ENCODE data around the gene PHAX. TPM values are rescaled to one million over a fixed set of nuclear protein-coding genes. Genes with fewer than 3 reads are reported as not detected.
"Not testable (repeated sequence)": the region's sequence is repeated elsewhere in the genome, so short reads cannot be mapped to it uniquely, and the experiment has no call there.

Gene PHAX
- polyA plus RNA-seq, 1 experiment, result 61.0 TPM

- POLR2A ChIA-PET, result no interaction called here
Observed at GRCh38 chr5:126640866-126641265, 40.1 kb downstream of the PHAX start.

GRCh38 chr5:126641387-126641786 lies 40.6 kb downstream of the PHAX start:
- H3K27me3 ChIP-seq (ENCODE audit: control insufficient read depth, insufficient read depth, low read length), result no peaks in the 10 kb centered on the region
- H3K9me3 ChIP-seq (ENCODE audit: control insufficient read depth, insufficient read depth, low read length), result peaks cover 5% of the 10 kb centered on the region
- CTCF ChIA-PET, result no interaction called here
- POLR2A ChIA-PET, result interaction anchor here (0.7 kb wide), 1 partner anchor 190 kb away, joined by 3 read pairs; no protein-coding TSS in a partner anchor
- H3K27ac ChIP-seq (ENCODE audit: low read depth, low read length), result no peak overlapping the region
- DNase-seq (ENCODE audit: low read depth, low spot score), result no peak
- H3K4me3 ChIP-seq (ENCODE audit: low read depth, low read length), result no peak overlapping the region
- no peak for TF ChIP-seq CTCF (IDR thresholded peaks at IDR 0.05; ENCODE audit: low read depth, low read length)

More at GRCh38 chr5:126640866-126641265, 40.1 kb downstream of the PHAX start:
- CTCF ChIA-PET, result no interaction called here
- H3K9me3 ChIP-seq (ENCODE audit: control insufficient read depth, insufficient read depth, low read length), result peaks cover 5% of the 10 kb centered on the region
- H3K4me3 ChIP-seq (ENCODE audit: low read depth, low read length), result no peak overlapping the region
- no peak overlapping the region for H3K27ac ChIP-seq (ENCODE audit: low read depth, low read length)
- H3K27me3 ChIP-seq (ENCODE audit: control insufficient read depth, insufficient read depth, low read length), result no peaks in the 10 kb centered on the region
- DNase-seq (ENCODE audit: low read depth, low spot score), result no peak
- TF ChIP-seq CTCF (IDR thresholded peaks at IDR 0.05; ENCODE audit: low read depth, low read length), result no peak

GRCh38 chr5:126645132-126645531 lies 44.4 kb downstream of the PHAX start:
- ChIA-PET POLR2A (no interaction called here), CTCF (no interaction called here)
- DNase-seq (ENCODE audit: low read depth, low spot score), result no peak

GRCh38 chr5:126647071-126647470 lies 46.3 kb downstream of the PHAX start:
- no peak for TF ChIP-seq CTCF (IDR thresholded peaks at IDR 0.05; ENCODE audit: low read depth, low read length)
- ChIA-PET POLR2A (no interaction called here), CTCF (interaction anchor here (0.8 to 1.2 kb wide), 3 partner anchors 11 to 155 kb away, joined by 3 to 5 read pairs (median 4); partner anchors contain the start of gene PHAX)
- no peak overlapping the region for H3K27ac ChIP-seq (ENCODE audit: low read depth, low read length)
- H3K27me3 ChIP-seq (ENCODE audit: control insufficient read depth, insufficient read depth, low read length), result no peaks in the 10 kb centered on the region
- H3K9me3 ChIP-seq (ENCODE audit: control insufficient read depth, insufficient read depth, low read length), result peaks cover 5% of the 10 kb centered on the region
- no peak for DNase-seq (ENCODE audit: low read depth, low spot score)
- no peak overlapping the region for H3K4me3 ChIP-seq (ENCODE audit: low read depth, low read length)

More at GRCh38 chr5:126645132-126645531, 44.4 kb downstream of the PHAX start:
- Histone ChIP-seq H3K27me3 (ENCODE audit: control insufficient read depth, insufficient read depth, low read length) (no peaks in the 10 kb centered on the region), H3K27ac (ENCODE audit: low read depth, low read length) (no peak overlapping the region), H3K9me3 (ENCODE audit: control insufficient read depth, insufficient read depth, low read length) (peaks cover 5% of the 10 kb centered on the region), H3K4me3 (ENCODE audit: low read depth, low read length) (no peak overlapping the region)
- no peak for TF ChIP-seq CTCF (IDR thresholded peaks at IDR 0.05; ENCODE audit: low read depth, low read length)

GRCh38 chr5:126648471-126648870 lies 47.7 kb downstream of the PHAX start:
- CTCF ChIA-PET, result no interaction called here

GRCh38 chr5:126649057-126649456 lies 48.3 kb downstream of the PHAX start:
- H3K9me3 ChIP-seq (ENCODE audit: control insufficient read depth, insufficient read depth, low read length); H3K27me3 ChIP-seq (ENCODE audit: control insufficient read depth, insufficient read depth, low read length); H3K4me3 ChIP-seq (ENCODE audit: low read depth, low read length); DNase-seq (ENCODE audit: low read depth, low spot score); H3K27ac ChIP-seq (ENCODE audit: low read depth, low read length); POLR2A ChIA-PET: not testable (repeated sequence)
- CTCF ChIA-PET, result interaction anchor here (1.3 kb wide), 1 partner anchor 27 kb away, joined by 3 read pairs; no protein-coding TSS in a partner anchor

More at GRCh38 chr5:126648471-126648870, 47.7 kb downstream of the PHAX start:
- H3K27me3 ChIP-seq (ENCODE audit: control insufficient read depth, insufficient read depth, low read length), result no peaks in the 10 kb centered on the region
- no peak for DNase-seq (ENCODE audit: low read depth, low spot score)
- POLR2A ChIA-PET, result no interaction called here
- H3K4me3 ChIP-seq (ENCODE audit: low read depth, low read length), result no peak overlapping the region
- TF ChIP-seq CTCF (IDR thresholded peaks at IDR 0.05; ENCODE audit: low read depth, low read length), result no peak
- peaks cover 5% of the 10 kb centered on the region for H3K9me3 ChIP-seq (ENCODE audit: control insufficient read depth, insufficient read depth, low read length)
- H3K27ac ChIP-seq (ENCODE audit: low read depth, low read length), result no peak overlapping the region

- CTCF ChIA-PET, result interaction anchor here (1.3 kb wide), 1 partner anchor 26 kb away, joined by 3 read pairs; no protein-coding TSS in a partner anchor
- POLR2A ChIA-PET; H3K27ac ChIP-seq (ENCODE audit: low read depth, low read length); H3K4me3 ChIP-seq (ENCODE audit: low read depth, low read length); H3K9me3 ChIP-seq (ENCODE audit: control insufficient read depth, insufficient read depth, low read length); H3K27me3 ChIP-seq (ENCODE audit: control insufficient read depth, insufficient read depth, low read length); DNase-seq (ENCODE audit: low read depth, low spot score): not testable (repeated sequence)
Observed at GRCh38 chr5:126649709-126650108, 49.0 kb downstream of the PHAX start.

All from AG04450 (cell line).